HEK293 (cell line): ENCODE results near the gene ZFAND5.

Source experiments
- CTCF ChIA-PET: fragments of 350-600 bp; formaldehyde crosslinking; extraction: SDS; loops from one replicate; lab custom pipeline; 2021; ENCODE audit warnings: antibody characterized with exemption; lab: Yijun Ruan, JAX
- POLR2A ChIA-PET: fragments of 300-600 bp; formaldehyde crosslinking; extraction: SDS; loops from one replicate; lab custom pipeline; 2020; ENCODE audit warnings: antibody characterized with exemption, inconsistent platforms; lab: Yijun Ruan, JAX
- H3K27ac ChIP-seq: fragments of 200-500 bp; sonication (Bioruptor generic); 2 replicates; pipeline ENCODE4 v1.5.1; 2014; ENCODE audit warnings: low read depth, low read length, control low read depth, inconsistent platforms; ENCODE audit errors: extremely low read depth
- H3K36me3 ChIP-seq, 2 experiments: fragments of 200-500 bp in 1 of 2; sonication (Bioruptor generic) in 1 of 2; 1 replicate in 1 of 2; 2 replicates in 1 of 2; pipeline ENCODE4 v1.5.1; 2014 to 2017; ENCODE audit warnings: inconsistent platforms in 2 of 2, low read length in 2 of 2; ENCODE audit not compliant: control insufficient read depth in 2 of 2, insufficient read depth in 1 of 2
- H3K4me1 ChIP-seq: fragments of 200-500 bp; sonication (Bioruptor generic); 2 replicates; pipeline ENCODE4 v1.5.1; 2014; ENCODE audit warnings: mild to moderate bottlenecking, low read length, inconsistent platforms; ENCODE audit not compliant: control insufficient read depth, insufficient read depth
- H3K4me3 ChIP-seq: 2 replicates; pipeline ENCODE4 v1.5.1; 2011; ENCODE audit warnings: low read depth, mild to moderate bottlenecking, control low read depth, low read length, moderate library complexity
- H3K9me3 ChIP-seq: fragments of 200-500 bp; sonication (Bioruptor generic); 2 replicates; pipeline ENCODE4 v1.5.1; 2014; ENCODE audit warnings: low read depth, low read length, inconsistent platforms; ENCODE audit not compliant: control insufficient read depth, insufficient read depth
- BCL11B ChIP-seq: fragments of 450-650 bp; formaldehyde crosslinking; IDR thresholded peaks from 2 replicates; pipeline ENCODE4 v1.5.1; 2016; ENCODE audit warnings: low read depth, missing biosample characterization, missing genetic modification characterization
- EGR2 ChIP-seq: fragments of 450-650 bp; formaldehyde crosslinking; IDR thresholded peaks from 2 replicates; pipeline ENCODE4 v1.5.1; 2016; ENCODE audit warnings: low read depth, missing biosample characterization, missing genetic modification characterization
- ELK4 ChIP-seq: IDR thresholded peaks from 2 replicates; pipeline ENCODE4 v1.6.1; 2011; ENCODE audit warnings: mild to moderate bottlenecking, low read depth, low read length, borderline replicate concordance
- HOXC10 ChIP-seq: sonication (generic); formaldehyde crosslinking; IDR thresholded peaks from 2 replicates; pipeline ENCODE4 v1.8.1; 2023; ENCODE audit warnings: mild to moderate bottlenecking, missing genetic modification reagents
- INSM2 ChIP-seq: fragments of 450-650 bp; formaldehyde crosslinking; IDR thresholded peaks from 2 replicates; pipeline ENCODE4 v1.5.1; 2016; ENCODE audit warnings: missing biosample characterization, missing genetic modification characterization
- SCRT1 ChIP-seq: fragments of 450-650 bp; formaldehyde crosslinking; IDR thresholded peaks from 2 replicates; pipeline ENCODE4 v1.5.1; 2016; ENCODE audit warnings: missing biosample characterization, missing genetic modification characterization, borderline replicate concordance
- TCF7L2 ChIP-seq: IDR thresholded peaks from 2 replicates; pipeline ENCODE4 v1.6.1; 2011; ENCODE audit warnings: low read depth, mild to moderate bottlenecking, inconsistent platforms, low read length, moderate library complexity, borderline replicate concordance
- TRIM28 ChIP-seq: IDR thresholded peaks from 2 replicates; pipeline ENCODE4 v1.6.1; 2011; ENCODE audit warnings: low read length, control low read depth, borderline replicate concordance
- ZBTB17 ChIP-seq: fragments of 450-650 bp; formaldehyde crosslinking; IDR thresholded peaks from 2 replicates; pipeline ENCODE4 v1.5.1; 2016; ENCODE audit warnings: missing biosample characterization, missing genetic modification characterization
- ZBTB7A ChIP-seq: fragments of 450-650 bp; formaldehyde crosslinking; IDR thresholded peaks from 2 replicates; pipeline ENCODE4 v1.5.1; 2016; ENCODE audit warnings: low read depth, missing biosample characterization, missing genetic modification characterization
- ZFHX2 ChIP-seq: fragments of 450-650 bp; formaldehyde crosslinking; conservative IDR thresholded peaks from 2 replicates; pipeline ENCODE4 v1.5.1; 2016; ENCODE audit warnings: missing biosample characterization, missing genetic modification characterization
- ZNF23 ChIP-seq: fragments of 450-650 bp; formaldehyde crosslinking; IDR thresholded peaks from 2 replicates; pipeline ENCODE4 v1.5.1; 2016; ENCODE audit warnings: missing biosample characterization, missing genetic modification characterization, borderline replicate concordance
- ZNF274 ChIP-seq, 2 experiments: fragments of 200-500 bp in 1 of 2; fragments of 450-650 bp in 1 of 2; sonication (Bioruptor generic) in 1 of 2; formaldehyde crosslinking in 1 of 2; IDR thresholded peaks; 2 replicates each; pipeline versions ENCODE4 v1.5.1 to v1.6.1; 2014 to 2016; ENCODE audit warnings: borderline replicate concordance in 1 of 2, inconsistent platforms in 1 of 2, low read length in 1 of 2, missing biosample characterization in 1 of 2, missing genetic modification characterization in 1 of 2
- ZNF423 ChIP-seq: fragments of 450-650 bp; formaldehyde crosslinking; IDR thresholded peaks from 2 replicates; pipeline ENCODE4 v1.5.1; 2016; ENCODE audit warnings: missing biosample characterization, missing genetic modification characterization
- ZNF426 ChIP-seq: fragments of 450-650 bp; formaldehyde crosslinking; IDR thresholded peaks from 2 replicates; pipeline ENCODE4 v1.5.1; 2017; ENCODE audit warnings: missing biosample characterization, missing genetic modification characterization, mild to moderate bottlenecking, inconsistent platforms, moderate library complexity
- ZNF514 ChIP-seq: fragments of 450-650 bp; formaldehyde crosslinking; IDR thresholded peaks from 2 replicates; pipeline ENCODE4 v1.5.1; 2016; ENCODE audit warnings: missing biosample characterization, missing genetic modification characterization
- ZNF585B ChIP-seq: fragments of 450-650 bp; formaldehyde crosslinking; IDR thresholded peaks from 2 replicates; pipeline ENCODE4 v1.5.1; 2016; ENCODE audit warnings: missing biosample characterization, missing genetic modification characterization
- ZNF610 ChIP-seq: fragments of 450-650 bp; formaldehyde crosslinking; IDR thresholded peaks from 2 replicates; pipeline ENCODE4 v1.5.1; 2016; ENCODE audit warnings: missing biosample characterization, missing genetic modification characterization, borderline replicate concordance
- ZNF621 ChIP-seq: fragments of 450-650 bp; formaldehyde crosslinking; IDR thresholded peaks from 2 replicates; pipeline ENCODE4 v1.5.1; 2017; ENCODE audit warnings: missing biosample characterization, missing genetic modification characterization
- ZNF654 ChIP-seq: fragments of 450-650 bp; formaldehyde crosslinking; IDR thresholded peaks from 2 replicates; pipeline ENCODE4 v1.5.1; 2016; ENCODE audit warnings: low read depth, missing biosample characterization, missing genetic modification characterization
- ZNF768 ChIP-seq: fragments of 450-650 bp; formaldehyde crosslinking; IDR thresholded peaks from 2 replicates; pipeline ENCODE4 v1.5.1; 2018; ENCODE audit warnings: missing biosample characterization, mild to moderate bottlenecking, missing genetic modification characterization
- ZNF776 ChIP-seq: fragments of 450-650 bp; formaldehyde crosslinking; IDR thresholded peaks from 2 replicates; pipeline ENCODE4 v1.5.0; 2017; ENCODE audit warnings: missing biosample characterization, missing genetic modification characterization, borderline replicate concordance
- TF ChIP-seq, protein P1 (sequence below): fragments of 450-650 bp; formaldehyde crosslinking; IDR thresholded peaks from 2 replicates; pipeline ENCODE4 v1.5.1; 2016; ENCODE audit warnings: missing biosample characterization, missing genetic modification characterization
- TF ChIP-seq, protein P2 (sequence below): fragments of 450-650 bp; formaldehyde crosslinking; IDR thresholded peaks from 2 replicates; pipeline ENCODE4 v1.5.1; 2016; ENCODE audit warnings: missing biosample characterization, missing genetic modification characterization
- TF ChIP-seq, protein P3 (sequence below): fragments of 450-650 bp; formaldehyde crosslinking; IDR thresholded peaks from 2 replicates; pipeline ENCODE4 v1.5.1; 2016; ENCODE audit warnings: missing biosample characterization, missing genetic modification characterization
- TF ChIP-seq, protein P4 (sequence below): fragments of 450-650 bp; formaldehyde crosslinking; IDR thresholded peaks from 2 replicates; pipeline ENCODE4 v1.5.1; 2016; ENCODE audit warnings: missing biosample characterization, missing genetic modification characterization, borderline replicate concordance

Gene ZFAND5

GRCh38 chr9:72326641-72327040 is 38.4 kb downstream of the ZFAND5 start (continued):
- TF ChIP-seq, protein P1, sequence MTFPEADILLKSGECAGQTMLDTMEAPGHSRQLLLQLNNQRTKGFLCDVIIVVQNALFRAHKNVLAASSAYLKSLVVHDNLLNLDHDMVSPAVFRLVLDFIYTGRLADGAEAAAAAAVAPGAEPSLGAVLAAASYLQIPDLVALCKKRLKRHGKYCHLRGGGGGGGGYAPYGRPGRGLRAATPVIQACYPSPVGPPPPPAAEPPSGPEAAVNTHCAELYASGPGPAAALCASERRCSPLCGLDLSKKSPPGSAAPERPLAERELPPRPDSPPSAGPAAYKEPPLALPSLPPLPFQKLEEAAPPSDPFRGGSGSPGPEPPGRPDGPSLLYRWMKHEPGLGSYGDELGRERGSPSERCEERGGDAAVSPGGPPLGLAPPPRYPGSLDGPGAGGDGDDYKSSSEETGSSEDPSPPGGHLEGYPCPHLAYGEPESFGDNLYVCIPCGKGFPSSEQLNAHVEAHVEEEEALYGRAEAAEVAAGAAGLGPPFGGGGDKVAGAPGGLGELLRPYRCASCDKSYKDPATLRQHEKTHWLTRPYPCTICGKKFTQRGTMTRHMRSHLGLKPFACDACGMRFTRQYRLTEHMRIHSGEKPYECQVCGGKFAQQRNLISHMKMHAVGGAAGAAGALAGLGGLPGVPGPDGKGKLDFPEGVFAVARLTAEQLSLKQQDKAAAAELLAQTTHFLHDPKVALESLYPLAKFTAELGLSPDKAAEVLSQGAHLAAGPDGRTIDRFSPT (tag by site-specific recombination): no peak
- TF ChIP-seq, protein P2, sequence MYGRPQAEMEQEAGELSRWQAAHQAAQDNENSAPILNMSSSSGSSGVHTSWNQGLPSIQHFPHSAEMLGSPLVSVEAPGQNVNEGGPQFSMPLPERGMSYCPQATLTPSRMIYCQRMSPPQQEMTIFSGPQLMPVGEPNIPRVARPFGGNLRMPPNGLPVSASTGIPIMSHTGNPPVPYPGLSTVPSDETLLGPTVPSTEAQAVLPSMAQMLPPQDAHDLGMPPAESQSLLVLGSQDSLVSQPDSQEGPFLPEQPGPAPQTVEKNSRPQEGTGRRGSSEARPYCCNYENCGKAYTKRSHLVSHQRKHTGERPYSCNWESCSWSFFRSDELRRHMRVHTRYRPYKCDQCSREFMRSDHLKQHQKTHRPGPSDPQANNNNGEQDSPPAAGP (tag by site-specific recombination): no peak
- TF ChIP-seq BCL11B (tag by site-specific recombination) (no peak), HOXC10 (CRISPR knock-in tag) (no peak), ZBTB17 (no peak), ZNF514 (no peak), ZNF610 (tag by site-specific recombination) (no peak), ZNF585B (tag by site-specific recombination) (no peak), INSM2 (tag by site-specific recombination) (no peak), ZNF274 (IDR thresholded peaks at IDR 0.05; ENCODE audit: low read length) (no peak), ZNF274 (tag by site-specific recombination; IDR thresholded peaks at IDR 0.05; ENCODE audit: borderline replicate concordance) (no peak)
- TF ChIP-seq, protein P3, sequence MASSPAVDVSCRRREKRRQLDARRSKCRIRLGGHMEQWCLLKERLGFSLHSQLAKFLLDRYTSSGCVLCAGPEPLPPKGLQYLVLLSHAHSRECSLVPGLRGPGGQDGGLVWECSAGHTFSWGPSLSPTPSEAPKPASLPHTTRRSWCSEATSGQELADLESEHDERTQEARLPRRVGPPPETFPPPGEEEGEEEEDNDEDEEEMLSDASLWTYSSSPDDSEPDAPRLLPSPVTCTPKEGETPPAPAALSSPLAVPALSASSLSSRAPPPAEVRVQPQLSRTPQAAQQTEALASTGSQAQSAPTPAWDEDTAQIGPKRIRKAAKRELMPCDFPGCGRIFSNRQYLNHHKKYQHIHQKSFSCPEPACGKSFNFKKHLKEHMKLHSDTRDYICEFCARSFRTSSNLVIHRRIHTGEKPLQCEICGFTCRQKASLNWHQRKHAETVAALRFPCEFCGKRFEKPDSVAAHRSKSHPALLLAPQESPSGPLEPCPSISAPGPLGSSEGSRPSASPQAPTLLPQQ (tag by site-specific recombination): no peak
- TF ChIP-seq, protein P4, sequence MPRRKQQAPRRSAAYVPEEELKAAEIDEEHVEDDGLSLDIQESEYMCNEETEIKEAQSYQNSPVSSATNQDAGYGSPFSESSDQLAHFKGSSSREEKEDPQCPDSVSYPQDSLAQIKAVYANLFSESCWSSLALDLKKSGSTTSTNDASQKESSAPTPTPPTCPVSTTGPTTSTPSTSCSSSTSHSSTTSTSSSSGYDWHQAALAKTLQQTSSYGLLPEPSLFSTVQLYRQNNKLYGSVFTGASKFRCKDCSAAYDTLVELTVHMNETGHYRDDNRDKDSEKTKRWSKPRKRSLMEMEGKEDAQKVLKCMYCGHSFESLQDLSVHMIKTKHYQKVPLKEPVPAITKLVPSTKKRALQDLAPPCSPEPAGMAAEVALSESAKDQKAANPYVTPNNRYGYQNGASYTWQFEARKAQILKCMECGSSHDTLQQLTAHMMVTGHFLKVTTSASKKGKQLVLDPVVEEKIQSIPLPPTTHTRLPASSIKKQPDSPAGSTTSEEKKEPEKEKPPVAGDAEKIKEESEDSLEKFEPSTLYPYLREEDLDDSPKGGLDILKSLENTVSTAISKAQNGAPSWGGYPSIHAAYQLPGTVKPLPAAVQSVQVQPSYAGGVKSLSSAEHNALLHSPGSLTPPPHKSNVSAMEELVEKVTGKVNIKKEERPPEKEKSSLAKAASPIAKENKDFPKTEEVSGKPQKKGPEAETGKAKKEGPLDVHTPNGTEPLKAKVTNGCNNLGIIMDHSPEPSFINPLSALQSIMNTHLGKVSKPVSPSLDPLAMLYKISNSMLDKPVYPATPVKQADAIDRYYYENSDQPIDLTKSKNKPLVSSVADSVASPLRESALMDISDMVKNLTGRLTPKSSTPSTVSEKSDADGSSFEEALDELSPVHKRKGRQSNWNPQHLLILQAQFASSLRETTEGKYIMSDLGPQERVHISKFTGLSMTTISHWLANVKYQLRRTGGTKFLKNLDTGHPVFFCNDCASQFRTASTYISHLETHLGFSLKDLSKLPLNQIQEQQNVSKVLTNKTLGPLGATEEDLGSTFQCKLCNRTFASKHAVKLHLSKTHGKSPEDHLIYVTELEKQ: no peak

DNA sequence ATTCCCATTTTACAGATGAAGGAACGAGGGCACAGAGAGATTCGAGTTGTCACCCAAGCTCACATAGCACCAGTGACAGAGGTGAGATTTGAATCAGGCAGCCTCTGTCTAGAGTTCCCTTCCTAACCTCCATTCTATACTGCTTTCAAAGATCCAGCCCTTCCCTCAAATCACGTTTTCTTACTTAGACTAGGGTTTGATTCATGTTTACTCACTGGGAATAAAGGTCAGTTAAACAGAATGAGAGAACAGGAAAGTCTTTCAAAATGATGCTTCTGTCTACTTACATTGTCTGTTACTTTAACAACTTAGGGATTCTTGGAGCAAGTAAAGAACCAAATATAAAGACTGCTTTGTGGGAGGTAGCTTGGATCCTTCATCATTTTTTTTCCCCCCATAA is 40.0 kb downstream of the ZFAND5 start:
- Histone ChIP-seq H3K36me3 (no peaks in the 10 kb centered on the region), H3K27ac (no peak overlapping the region), H3K4me3 (no peak overlapping the region), H3K9me3 (no peaks in the 10 kb centered on the region), H3K4me1 (no peaks in the 10 kb centered on the region)
- ChIA-PET POLR2A (interaction anchor here (1.5 kb wide), 1 partner anchor 9 kb away, joined by 3 read pairs; no protein-coding TSS in a partner anchor), CTCF (interaction anchor here (0.5 to 1.0 kb wide), 2 partner anchors 8 to 53 kb away, joined by 3 to 4 read pairs; no protein-coding TSS in a partner anchor)
- TF ChIP-seq ZFHX2 (no peak), ZNF23 (tag by site-specific recombination) (no peak), EGR2 (tag by site-specific recombination) (no peak), TCF7L2 (no peak), SCRT1 (no peak), ZNF768 (tag by site-specific recombination) (no peak), ELK4 (no peak), ZBTB7A (tag by site-specific recombination) (no peak), TRIM28 (no peak), ZNF423 (no peak), ZNF621 (tag by site-specific recombination) (no peak), ZNF426 (tag by site-specific recombination) (no peak), ZNF776 (no peak), ZNF654 (tag by site-specific recombination) (no peak)
